Measurements from ENCODE around the gene LRRTM3.

DNA sequence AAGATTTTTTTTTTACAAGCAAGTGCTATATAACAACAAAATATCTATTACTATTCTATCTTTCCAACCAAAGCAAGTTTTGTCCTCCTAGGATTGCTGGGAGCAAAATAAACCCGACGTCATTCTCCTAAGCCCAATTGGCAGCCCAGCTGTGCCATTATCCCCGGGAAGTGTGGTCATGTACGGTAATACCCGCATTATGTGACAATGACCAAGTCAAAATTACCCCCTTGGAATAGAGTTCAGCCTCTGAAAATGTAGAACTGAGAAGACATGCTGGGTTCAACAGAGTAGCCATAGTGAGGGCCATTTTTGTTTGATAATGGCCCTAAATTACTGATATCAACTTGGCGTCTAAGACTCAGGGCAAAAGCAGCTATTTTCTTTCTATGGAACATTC is 215.5 kb downstream of the LRRTM3 start:
- no peak for TF ChIP-seq TAF1 (IDR thresholded peaks at IDR 0.05; ENCODE audit: low read depth)
- TF ChIP-seq EP300 (IDR thresholded peaks at IDR 0.05; ENCODE audit: borderline replicate concordance) = no peak
- no peak for TF ChIP-seq ZBTB7A (IDR thresholded peaks at IDR 0.05; ENCODE audit: low read depth)
